Pancreas (tissue), 10 donors: Measurements from ENCODE around the gene PTGER3. TPM values are rescaled to one million over a fixed set of nuclear protein-coding genes. Genes with fewer than 3 reads are reported as not detected.
A peak's percentile ranks its signal among the peaks of the same experiment; 100 is the strongest.

Experiments
- ATAC-seq, 4 donors: fragments of 200-7000 bp; cut with Tn5 transposase; one replicate each; pipeline versions ENCODE4 v1.8.0 to v1.9.1; 2020; ENCODE audit warnings: mild to moderate bottlenecking in 4 of 4, moderate library complexity in 4 of 4
- DNase-seq, 6 donors: peaks; one replicate each; pipeline ENCODE4 v3.0.0-alpha.2; 2020
- FAIRE-seq: peaks from 2 replicates; lab custom pipeline; 2012; peaks lifted over from hg19 to GRCh38; lab: Jason Lieb, UNC
- H3K27ac ChIP-seq, 4 donors: fragments of 200-600 bp; sonication (generic); 1 replicate in 3 of 4; 2 replicates in 1 of 4; pipeline versions ENCODE4 v1.5.0 to v1.8.0; 2020
- H3K27me3 ChIP-seq, 4 donors: fragments of 200-600 bp; one replicate each; pipeline ENCODE4 v1.8.0; 2021
- H3K36me3 ChIP-seq, 3 donors: fragments of 200-600 bp; sonication (generic) in 1 of 3; one replicate each; pipeline versions ENCODE4 v1.5.0 to v1.8.0; 2020 to 2021
- H3K4me1 ChIP-seq, 3 donors: fragments of 200-600 bp; one replicate each; pipeline ENCODE4 v1.8.0; 2021
- H3K4me3 ChIP-seq, 4 donors: fragments of 200-600 bp; sonication (generic) in 2 of 4; one replicate each; pipeline versions ENCODE4 v1.5.0 to v1.8.0; 2020 to 2021
- H3K9me3 ChIP-seq, 4 donors: fragments of 200-600 bp; one replicate each; pipeline ENCODE4 v1.8.0; 2021
- CTCF ChIP-seq, 4 donors: fragments of 200-600 bp; sonication (generic) in 3 of 4; IDR thresholded peaks; one replicate each; pipeline versions ENCODE4 v1.5.0 to v1.8.0; 2021; ENCODE audit warnings: antibody characterized with exemption in 4 of 4
- WGBS, 2 donors: extraction: QIAGEN DNeasy Blood & Tissue Kit; methylation state at CpG; one replicate each; pipeline ENCODE4 v1.1.7; 2013; 5-methylcytosine and 5-hydroxymethylcytosine counted together
- intact Hi-C, 3 donors: fragments of 100-400 bp; cut with DNase I; formaldehyde crosslinking; loops; one replicate each; pipeline versions ENCODE4 v1.11.1 to v1.14.2; 2022
- polyA plus RNA-seq, 2 donors: library from polyadenylated mRNA; stranded (reverse); fragments of 200-250 nt; gene quantifications; one replicate each; pipeline ENCODE4 v1.2.3, GENCODE V29; 2013
- total RNA-seq, 6 donors: library from RNA; stranded (reverse); fragmentation: NEBNext Ultra II Directional in 4 of 6; extraction: Animal tissue kit (Norgen Biotek cat#: 25700) in 4 of 6; gene quantifications; one replicate each; pipeline versions ENCODE4 v1.2.1 to v1.2.4, GENCODE V29; 2021 to 2023
- donor health status: healthy with polysubstance abuse.
- donor health status: DM: no; HTN: no; CAD: no; lungs with moderate emphysema.
- donor health status: DM: no; HTN: no; CAD: no.
- donor health status: control.
- donor health status: control.
- donor health status: Bipolar disorder and iron deficiency.
- donor health status: DM: yes; HTN: yes; CAD: no.
- donor health status: DM: no; HTN: no; CAD: no.
- donor health status: DM: no; HTN: no; CAD: no.
- donor health status: DM: yes; HTN: yes; CAD: no.

The PTGER3 gene
- total and polyA plus RNA-seq, 8 donors, result 3.2 to 7.7 (median 6.0) TPM

GRCh38 chr1:71072273-71072672 is 24.7 kb upstream of the PTGER3 start:
- TF ChIP-seq CTCF (IDR thresholded peaks at IDR 0.05), result no peak
- ATAC-seq (no peak), FAIRE-seq (no peak), DNase-seq (no peak)
- Histone ChIP-seq H3K27ac (no peak overlapping the region), H3K4me1 (no peaks in the 10 kb centered on the region), H3K9me3 (no peaks in the 10 kb centered on the region), H3K27me3 (no peaks in the 10 kb centered on the region), H3K36me3 (peaks cover 9 to 76% (median 53%) of the 10 kb centered on the region in 3 donors), H3K4me3 (no peak overlapping the region)
- intact Hi-C loops, result no loop called here

GRCh38 chr1:71071720-71072119 is 24.1 kb upstream of the PTGER3 start:
- no peaks in the 10 kb centered on the region for H3K27me3 ChIP-seq
- DNase-seq, result no peak
- H3K4me3 ChIP-seq, result no peak overlapping the region
- no peaks in the 10 kb centered on the region for H3K4me1 ChIP-seq
- ATAC-seq, result no peak
- peaks cover 9 to 75% (median 57%) of the 10 kb centered on the region in 3 donors for H3K36me3 ChIP-seq
- no peak for TF ChIP-seq CTCF (IDR thresholded peaks at IDR 0.05)
- WGBS, 2 donors, result 74 to 77% methylated on average over 4 of the region's 4 CpGs
- intact Hi-C loops, result no loop called here
- FAIRE-seq, result no peak
- no peaks in the 10 kb centered on the region for H3K9me3 ChIP-seq
- H3K27ac ChIP-seq, result no peak overlapping the region

- intact Hi-C loops, result no loop called here
These were observed 21.0 kb upstream of the PTGER3 start for GRCh38 chr1:71068325-71069240.

GRCh38 chr1:71054791-71055190 is 7.2 kb upstream of the PTGER3 start:
- DNase-seq (no peak), ATAC-seq (peak in 2 of 4 donors; percentile 6 to 7), FAIRE-seq (no peak)
- Histone ChIP-seq H3K36me3 (peaks cover 0 to 9% (median 0%) of the 10 kb centered on the region in 3 donors), H3K9me3 (no peaks in the 10 kb centered on the region), H3K4me3 (no peak overlapping the region), H3K27ac (no peak overlapping the region), H3K27me3 (no peaks in the 10 kb centered on the region), H3K4me1 (no peaks in the 10 kb centered on the region)
- intact Hi-C loops, result loop anchor here in 2 of 3 donors (5.0 to 10.0 kb wide), 3 partner anchors 367 to 530 kb away; no protein-coding TSS in a partner anchor
- no peak for TF ChIP-seq CTCF (IDR thresholded peaks at IDR 0.05)
- 67 to 79% methylated on average over 6 of the region's 6 CpGs for WGBS, 2 donors

More at GRCh38 chr1:71068325-71069240, 21.0 kb upstream of the PTGER3 start:
- Histone ChIP-seq H3K27ac (no peak overlapping the region), H3K36me3 (peaks cover 6 to 84% (median 65%) of the 10 kb centered on the region in 3 donors), H3K9me3 (no peaks in the 10 kb centered on the region), H3K4me3 (no peak overlapping the region), H3K4me1 (no peaks in the 10 kb centered on the region), H3K27me3 (no peaks in the 10 kb centered on the region)
- WGBS, 2 donors, result 79% methylated on average over 6 of the region's 6 CpGs
- ATAC-seq, result no peak
- no peak for TF ChIP-seq CTCF (IDR thresholded peaks at IDR 0.05)
- DNase-seq, result no peak
- FAIRE-seq, result no peak
